Vagina (tissue), 2 donors: Measurements from ENCODE around the gene B3GALT5.

Experiments
- CTCF ChIP-seq, 3 experiments: fragments of 450-650 bp in 2 of 3; fragments of 200-600 bp in 1 of 3; sonication (generic) in 1 of 3; IDR thresholded peaks; one replicate each; pipeline ENCODE4 v1.5.1; 2017 to 2019; ENCODE audit warnings: antibody characterized with exemption in 3 of 3, mild to moderate bottlenecking in 2 of 3, moderate library complexity in 2 of 3
- POLR2A ChIP-seq, 2 donors: fragments of 450-650 bp; IDR thresholded peaks; one replicate each; pipeline ENCODE4 v1.6.1; 2017; ENCODE audit warnings: antibody characterized with exemption in 2 of 2, mild to moderate bottlenecking in 2 of 2, moderate library complexity in 2 of 2
- POLR2AphosphoS5 ChIP-seq, 2 donors: sonication (generic); formaldehyde crosslinking; IDR thresholded peaks; one replicate each; pipeline ENCODE4 v1.9.0; 2017; ENCODE audit warnings: antibody characterized with exemption in 2 of 2, mild to moderate bottlenecking in 2 of 2, low read depth in 1 of 2; ENCODE audit not compliant: insufficient read depth in 1 of 2

- TF ChIP-seq CTCF (IDR thresholded peaks at IDR 0.05) (no peak), POLR2AphosphoS5 (IDR thresholded peaks at IDR 0.05; ENCODE audit: insufficient read depth in 1 of 2, low read depth in 1 of 2) (no peak), POLR2A (IDR thresholded peaks at IDR 0.05) (no peak)
Observed at GRCh38 chr21:39713905-39714304, 101.2 kb downstream of the B3GALT5 start.
